Stimulated activated CD8-positive, alpha-beta memory T cell treated with anti-CD3 and anti-CD28 coated beads, Interleukin-2, amount 100 ng/mL, for 1 hour (primary cell): ENCODE data around the gene ZNF738.
A peak's percentile ranks its signal among the peaks of the same experiment; 100 is the strongest.
"Not testable (repeated sequence)": the region's sequence is repeated elsewhere in the genome, so short reads cannot be mapped to it uniquely, and the experiment has no call there.

ENCODE experiments used
- DNase-seq, 2 donors: peaks; one replicate each; pipeline ENCODE4 v3.0.0-alpha.2; 2020; ENCODE audit warnings: low read depth in 2 of 2

ZNF738 gene

DNA sequence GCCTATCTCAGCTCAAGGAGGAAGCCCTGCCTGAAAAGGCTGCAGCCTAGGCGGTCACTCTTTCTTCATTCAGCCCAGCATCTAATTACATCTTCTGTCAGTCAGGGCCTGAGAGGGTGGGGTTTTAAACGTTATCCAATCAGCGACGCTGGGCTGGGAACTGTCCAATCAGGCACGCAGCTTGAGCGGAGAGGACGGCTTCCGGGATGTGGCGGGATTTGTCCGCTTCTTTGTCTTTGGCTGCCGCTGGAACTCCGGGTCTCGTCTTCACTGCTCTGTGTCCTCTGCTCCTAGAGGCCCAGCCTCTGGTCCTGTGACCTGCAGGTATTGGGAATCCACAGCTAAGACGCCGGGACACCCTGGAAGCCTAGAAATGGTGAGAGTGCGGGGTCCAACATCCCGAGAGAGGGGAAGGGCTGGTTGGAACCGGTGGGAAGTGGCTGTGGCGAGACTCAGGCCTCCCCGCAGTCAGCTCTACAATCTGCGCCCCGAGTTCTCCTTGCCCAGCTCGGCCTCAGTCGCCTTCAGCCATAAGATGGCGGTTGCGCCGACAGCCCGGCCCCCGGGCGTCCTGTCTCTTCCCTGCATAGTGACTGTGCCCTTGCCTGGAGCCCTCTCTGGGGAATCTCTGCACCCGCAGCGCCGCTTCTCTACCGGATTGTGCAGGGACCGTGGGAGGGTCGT is at the start of gene ZNF738:
Gene ZNF738 (plus strand): TSS at position 233 of the 684 bp plus-strand sequence. CDS start 141 bp downstream, at position 374.
- peak; percentile 66 to 67 for DNase-seq

- DNase-seq, result not testable (repeated sequence)
Measured at GRCh38 chr19:21312807-21313206, 46.0 kb upstream of the ZNF738 start.

DNA sequence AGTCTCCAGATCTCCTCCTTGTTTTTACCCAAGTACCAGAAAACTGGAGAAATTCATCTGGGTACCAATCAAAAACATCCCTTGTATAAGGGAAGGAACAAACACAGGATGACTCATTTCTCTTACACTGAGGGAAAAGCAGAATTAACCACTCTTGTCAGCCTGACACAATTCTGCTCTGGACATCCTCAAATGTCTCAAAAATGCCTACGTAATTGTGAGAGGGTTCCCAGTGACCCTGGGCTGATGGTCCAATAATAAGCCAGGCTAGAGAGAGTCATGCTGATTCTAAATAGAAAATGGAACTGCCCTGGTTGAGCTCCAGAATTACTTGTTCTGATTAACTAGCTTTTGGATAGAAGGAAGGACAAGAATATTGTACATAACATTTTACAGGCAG is 44.1 kb upstream of the ZNF738 start:
- DNase-seq, result no peak

DNA sequence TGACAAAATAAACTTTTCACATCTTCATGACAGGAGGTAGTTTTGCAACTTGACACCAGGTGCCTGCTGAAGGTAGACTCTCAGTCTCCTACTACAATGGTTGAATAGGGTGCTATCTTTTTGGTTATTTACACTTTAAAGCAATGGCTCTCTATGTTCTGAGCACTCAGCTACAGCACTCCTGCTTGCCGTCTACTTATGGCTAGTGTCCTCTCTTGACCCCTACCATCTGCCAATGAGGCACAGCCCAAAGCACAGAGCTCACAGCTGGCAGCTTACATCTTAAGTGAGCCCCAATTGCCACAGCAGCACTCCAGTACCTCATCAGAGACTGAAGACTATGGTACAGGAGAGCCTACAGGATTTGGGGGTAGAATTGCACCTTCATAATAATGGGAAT is 41.0 kb upstream of the ZNF738 start:
- DNase-seq, result no peak

GRCh38 chr19:21321134-21321533 is 37.7 kb upstream of the ZNF738 start:
- no peak for DNase-seq

DNA sequence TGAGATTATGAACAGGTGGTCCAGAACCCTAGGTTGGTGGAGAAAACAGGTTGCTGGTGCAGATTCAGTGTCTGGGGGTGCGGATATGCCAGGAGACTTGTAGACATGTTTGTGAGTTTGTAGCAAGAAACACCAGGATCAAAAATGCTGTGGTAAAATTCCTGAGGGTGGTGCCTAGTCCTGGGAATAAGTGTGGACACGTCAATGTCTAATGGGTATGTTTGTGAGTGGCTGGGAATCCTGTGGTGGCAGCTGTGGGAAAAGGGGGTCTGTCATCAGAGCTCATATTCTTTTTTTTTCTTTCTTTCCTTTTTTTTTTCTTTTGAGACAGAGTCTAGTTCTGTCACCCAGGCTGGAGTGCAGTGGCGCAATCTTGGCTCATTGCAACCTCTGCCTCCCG is 36.8 kb upstream of the ZNF738 start:
- no peak for DNase-seq

DNA sequence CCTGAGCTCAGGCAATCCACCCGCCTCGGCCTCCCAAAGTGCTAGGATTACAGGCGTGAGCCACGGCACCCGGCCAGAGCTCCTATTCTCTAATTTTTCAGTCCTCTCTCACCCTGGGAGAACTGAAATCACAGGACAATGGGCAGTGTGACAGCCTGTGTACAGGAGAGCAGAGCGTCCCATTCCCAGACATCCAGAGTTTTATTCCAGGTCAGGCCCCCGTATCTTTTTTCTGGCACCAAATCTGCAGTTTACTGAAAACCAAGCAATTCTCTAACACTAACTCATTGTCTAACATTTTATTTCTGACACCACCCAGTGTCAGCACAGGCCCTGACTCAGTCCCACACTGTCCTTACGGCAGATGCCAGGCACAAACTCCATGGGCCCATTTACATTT is 36.3 kb upstream of the ZNF738 start:
- DNase-seq, result no peak

- DNase-seq, result no peak
Measured at GRCh38 chr19:21323000-21323399, 35.8 kb upstream of the ZNF738 start.

DNA sequence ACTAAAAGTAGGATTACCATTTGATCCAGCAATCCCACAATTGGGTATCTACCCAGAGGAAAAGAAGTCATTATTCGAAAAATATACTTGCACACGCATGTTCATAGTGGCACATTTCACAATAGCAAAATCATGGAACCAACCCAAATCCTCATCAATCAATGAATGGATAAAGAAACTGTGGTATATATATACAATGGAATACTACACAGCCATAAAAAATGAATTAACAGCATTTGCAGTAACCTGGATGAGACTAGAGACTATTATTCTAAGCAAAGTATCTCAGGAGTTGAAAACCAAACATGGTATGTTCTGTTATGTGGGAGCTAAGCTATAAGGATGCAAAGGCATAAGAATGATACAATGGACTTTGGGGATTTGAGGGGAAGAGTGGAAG is 32.6 kb upstream of the ZNF738 start:
- no peak for DNase-seq

GRCh38 chr19:21328406-21328805 is 30.4 kb upstream of the ZNF738 start:
- DNase-seq, result no peak

- peak; percentile 54 to 59 for DNase-seq
Measured at GRCh38 chr19:21328885-21329605, 29.8 kb upstream of the ZNF738 start, which contains the start of gene ZNF708. TSS of gene ZNF708 (minus strand) at chr19:21329410. CDS start at chr19:21329212, 198 bp downstream.

GRCh38 chr19:21335721-21336120 is 23.1 kb upstream of the ZNF738 start:
- DNase-seq, result no peak

GRCh38 chr19:21344841-21345240 is 14.0 kb upstream of the ZNF738 start:
- DNase-seq, result not testable (repeated sequence)

DNA sequence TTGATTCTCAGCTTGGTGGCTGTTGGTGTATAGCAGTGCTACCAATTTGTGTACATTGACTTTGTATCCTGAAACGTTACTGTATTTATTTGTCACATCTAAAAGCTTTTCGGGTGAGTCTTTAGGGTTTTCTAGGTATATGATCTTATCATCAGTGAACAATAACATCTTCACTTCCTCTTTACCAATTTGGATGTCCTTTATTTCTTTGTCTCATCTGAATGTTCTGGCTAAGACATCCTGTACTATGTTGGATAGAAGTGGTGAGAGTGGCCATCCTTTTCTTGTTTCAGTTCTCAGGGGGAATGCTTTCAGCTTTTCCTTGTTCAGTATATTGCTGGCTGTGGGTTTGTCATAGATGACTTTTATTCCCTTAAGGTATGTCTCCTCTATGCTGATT is 6.0 kb upstream of the ZNF738 start:
- no peak for DNase-seq

DNA sequence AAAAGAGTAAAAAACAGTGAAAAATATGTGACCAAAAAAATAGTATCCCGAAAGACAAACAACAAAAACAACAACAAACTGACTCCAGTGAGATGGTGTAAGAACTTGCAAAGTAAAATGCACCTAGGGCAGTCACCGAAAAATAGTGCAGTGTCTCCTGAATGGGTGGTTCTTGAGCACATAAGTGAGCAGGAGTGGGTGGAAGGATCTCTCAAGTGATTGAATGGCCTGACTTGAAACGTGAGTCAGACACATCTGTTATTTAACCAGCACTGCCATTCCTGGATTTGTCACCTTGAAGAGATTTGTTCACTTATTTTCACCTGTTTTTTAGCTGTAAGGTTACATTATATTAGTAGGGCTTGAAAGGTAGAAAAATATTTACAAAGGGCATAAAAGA is 3.5 kb downstream of the ZNF738 start:
- DNase-seq, result no peak

DNA sequence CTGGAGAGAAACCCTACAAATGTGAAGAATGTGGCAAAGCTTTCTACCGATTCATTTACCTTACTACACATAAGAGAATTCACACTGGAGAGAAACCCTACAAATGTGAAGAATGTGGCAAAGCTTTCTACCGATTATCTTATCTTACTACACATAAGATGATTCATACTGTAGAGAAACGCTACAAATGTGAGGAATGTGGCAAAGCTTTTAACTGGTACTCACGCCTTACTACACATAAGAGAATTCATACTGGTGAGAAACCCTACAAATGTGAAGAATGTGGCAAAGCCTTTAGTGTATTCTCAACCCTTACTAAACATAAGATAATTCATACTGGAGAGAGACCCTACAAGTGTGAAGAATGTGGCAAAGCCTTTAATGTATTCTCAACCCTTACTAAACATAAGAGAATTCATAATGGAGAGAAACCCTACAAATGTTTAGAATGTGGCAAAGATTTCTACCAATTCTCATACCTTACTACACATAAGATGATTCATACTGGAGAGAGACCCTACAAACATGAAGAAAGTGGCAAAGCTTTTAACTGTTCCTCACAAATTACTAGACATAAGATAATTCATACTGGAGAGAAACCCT is 25.3 kb downstream of the ZNF738 start:
- no peak for DNase-seq

DNA sequence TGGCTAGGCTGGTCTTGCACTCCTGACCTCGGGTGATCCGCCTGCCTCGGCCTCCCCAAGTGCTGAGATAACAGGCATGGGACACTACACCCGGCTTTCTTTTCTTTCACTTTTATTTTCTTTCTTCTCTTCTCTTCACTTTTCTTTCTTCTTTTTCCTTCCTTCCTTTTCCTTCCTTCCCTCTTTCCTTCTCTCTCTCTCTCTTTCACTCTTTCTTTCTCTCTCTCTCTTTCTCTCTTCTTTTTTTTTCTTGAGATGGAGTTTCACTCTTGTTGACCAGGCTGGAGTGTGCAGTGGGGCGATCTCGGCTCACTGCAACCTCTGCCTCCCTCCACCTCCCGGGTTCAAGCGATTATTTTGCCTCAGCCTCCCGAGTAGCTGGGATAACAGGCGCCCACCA is 37.3 kb downstream of the ZNF738 start:
- no peak for DNase-seq

DNA sequence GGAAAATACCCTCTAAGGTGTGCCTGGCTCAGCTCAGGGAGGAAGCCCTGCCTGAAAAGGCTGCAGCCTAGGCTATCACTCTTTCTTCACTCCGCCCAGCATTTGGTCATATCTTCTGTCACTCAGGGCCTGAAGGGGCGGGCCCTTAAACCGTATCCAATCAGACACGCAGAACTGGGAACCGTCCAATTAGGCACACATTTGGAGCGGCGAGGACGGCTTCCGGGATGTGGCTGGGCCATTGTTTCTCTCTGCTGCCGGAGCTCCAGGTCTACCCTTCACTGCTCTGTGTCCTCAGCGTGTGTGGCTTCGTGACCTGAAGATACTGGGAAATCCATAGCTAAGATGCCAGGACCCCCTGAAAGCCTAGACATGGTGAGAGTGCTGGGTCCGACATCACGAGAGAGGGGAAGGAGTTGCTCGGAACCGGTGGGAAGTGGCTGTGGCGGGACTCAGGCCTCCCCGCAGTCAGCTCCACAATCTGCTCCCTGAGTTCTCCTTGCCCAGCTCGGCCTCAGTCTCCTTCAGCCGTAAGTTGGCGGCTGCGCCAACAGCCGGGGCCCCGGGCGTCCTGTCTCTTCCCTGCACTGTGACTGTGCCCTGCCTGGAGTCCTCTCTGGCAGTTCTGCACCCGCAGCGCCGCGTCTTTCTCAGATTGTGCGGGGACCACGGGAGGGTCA is 38.2 kb downstream of the ZNF738 start, which contains the start of gene ZNF493:
Gene ZNF493 (plus strand): TSS at position 241 of the 680 bp plus-strand sequence. CDS start 105 bp downstream, at position 346.
- peak; percentile 73 to 82 for DNase-seq

GRCh38 chr19:21398851-21399250 is 40.1 kb downstream of the ZNF738 start:
- DNase-seq, result no peak

GRCh38 chr19:21402303-21402985 is 43.6 kb downstream of the ZNF738 start:
- DNase-seq, result no peak

DNA sequence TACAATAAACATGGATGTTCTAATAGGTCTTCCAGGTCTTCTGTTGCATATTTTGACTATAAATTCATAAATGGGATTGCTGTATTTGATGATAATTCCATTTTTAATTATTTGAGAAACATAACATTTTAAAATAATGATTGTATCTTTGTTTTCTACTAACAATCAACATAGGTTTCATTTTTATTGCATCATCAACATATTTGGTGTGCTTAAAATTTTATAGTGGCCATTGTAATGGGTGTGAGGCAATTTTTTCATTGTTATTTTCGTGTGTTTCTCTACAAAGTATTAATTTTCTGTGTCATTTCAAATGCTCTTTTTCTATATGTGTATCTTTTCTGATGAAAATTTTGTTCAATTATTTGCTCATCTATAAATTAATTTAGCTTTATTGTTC is 51.4 kb downstream of the ZNF738 start:
- DNase-seq, result no peak

GRCh38 chr19:21422244-21422643 is 63.4 kb downstream of the ZNF738 start:
- no peak for DNase-seq
